ENCODE data around the gene PRDX5. TPM values are rescaled to one million over a fixed set of nuclear protein-coding genes. Genes with fewer than 3 reads are reported as not detected.
A peak's percentile ranks its signal among the peaks of the same experiment; 100 is the strongest.

PRDX5 gene
- total RNA-seq, 6 experiments from 2014 or later = 84.0 to 172 (median 89.3) TPM

DNA sequence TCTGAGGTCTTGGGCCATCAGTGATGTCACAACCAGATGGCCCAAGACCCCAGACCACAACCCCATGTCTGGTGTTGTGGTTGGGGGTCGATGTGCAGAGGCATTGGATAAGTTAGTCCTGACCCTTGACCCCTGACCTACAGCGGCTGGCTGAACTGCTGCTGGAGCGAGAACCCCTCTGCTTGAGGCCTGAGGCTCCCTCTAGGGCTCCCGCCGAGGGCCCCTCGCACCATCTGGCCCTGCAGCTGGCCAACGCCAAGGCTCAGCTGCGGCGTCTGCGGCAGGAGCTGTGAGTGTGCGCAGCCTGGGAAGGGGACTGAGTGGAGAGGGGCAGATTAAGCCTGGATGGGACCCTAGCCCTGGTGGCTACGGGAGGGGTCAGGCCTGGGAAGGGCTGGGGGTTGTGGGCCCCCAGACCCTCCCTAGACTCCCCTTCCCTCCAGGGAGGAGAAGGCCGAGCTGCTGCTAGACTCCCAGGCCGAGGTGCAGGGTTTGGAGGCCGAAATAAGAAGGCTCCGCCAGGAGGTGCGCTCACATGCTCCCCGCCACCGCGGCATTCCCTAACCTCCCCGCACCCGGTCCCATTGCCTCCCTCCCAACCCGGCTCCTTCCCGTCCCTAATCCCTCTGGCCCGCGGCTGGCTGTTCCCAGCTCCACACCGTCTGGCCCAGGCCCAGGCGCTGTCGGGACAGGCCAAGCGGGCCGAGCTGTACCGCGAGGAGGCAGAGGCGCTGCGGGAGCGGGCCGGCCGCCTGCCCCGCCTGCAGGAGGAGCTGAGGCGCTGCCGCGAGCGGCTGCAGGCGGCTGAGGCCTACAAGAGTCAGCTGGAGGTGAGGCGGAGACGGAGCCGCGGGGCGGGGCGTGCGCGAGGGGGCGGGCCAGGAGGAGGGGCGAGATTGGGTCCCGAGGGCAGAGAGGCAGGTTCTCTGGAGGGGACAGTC, 24.2 kb downstream of the PRDX5 start:
- intact Hi-C loops (cut with DNase I) = no loop called here
- WGBS (ENCODE audit: insufficient coverage, low coverage, low lambda C conversion rate, missing lambda C conversion rate) = 27% methylated on average over 22 of the region's 55 CpGs
- peak overlapping the region in 1 of 3 donors; percentile 18 for H3K27ac ChIP-seq
- peak overlapping the region in 2 of 3 donors; percentile 9 to 37 for H3K4me3 ChIP-seq
- no peaks in the 10 kb centered on the region for H3K36me3 ChIP-seq
- H3K4me1 ChIP-seq = peaks cover 0 to 11% (median 2%) of the 10 kb centered on the region in 4 donors
- TF ChIP-seq, protein P1, sequence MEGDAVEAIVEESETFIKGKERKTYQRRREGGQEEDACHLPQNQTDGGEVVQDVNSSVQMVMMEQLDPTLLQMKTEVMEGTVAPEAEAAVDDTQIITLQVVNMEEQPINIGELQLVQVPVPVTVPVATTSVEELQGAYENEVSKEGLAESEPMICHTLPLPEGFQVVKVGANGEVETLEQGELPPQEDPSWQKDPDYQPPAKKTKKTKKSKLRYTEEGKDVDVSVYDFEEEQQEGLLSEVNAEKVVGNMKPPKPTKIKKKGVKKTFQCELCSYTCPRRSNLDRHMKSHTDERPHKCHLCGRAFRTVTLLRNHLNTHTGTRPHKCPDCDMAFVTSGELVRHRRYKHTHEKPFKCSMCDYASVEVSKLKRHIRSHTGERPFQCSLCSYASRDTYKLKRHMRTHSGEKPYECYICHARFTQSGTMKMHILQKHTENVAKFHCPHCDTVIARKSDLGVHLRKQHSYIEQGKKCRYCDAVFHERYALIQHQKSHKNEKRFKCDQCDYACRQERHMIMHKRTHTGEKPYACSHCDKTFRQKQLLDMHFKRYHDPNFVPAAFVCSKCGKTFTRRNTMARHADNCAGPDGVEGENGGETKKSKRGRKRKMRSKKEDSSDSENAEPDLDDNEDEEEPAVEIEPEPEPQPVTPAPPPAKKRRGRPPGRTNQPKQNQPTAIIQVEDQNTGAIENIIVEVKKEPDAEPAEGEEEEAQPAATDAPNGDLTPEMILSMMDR (IDR thresholded peaks at IDR 0.05) = peak; percentile 33 to 47 (median 36)
- TF ChIP-seq POLR2A (IDR thresholded peaks at IDR 0.05) = peak; percentile 30
- no peaks in the 10 kb centered on the region for H3K27me3 ChIP-seq
- ATAC-seq = peak; percentile 93 to 96 (median 95)
- DNase-seq = peak; percentile 92 to 94 (median 94)
- H3K9me3 ChIP-seq = no peaks in the 10 kb centered on the region

DNA sequence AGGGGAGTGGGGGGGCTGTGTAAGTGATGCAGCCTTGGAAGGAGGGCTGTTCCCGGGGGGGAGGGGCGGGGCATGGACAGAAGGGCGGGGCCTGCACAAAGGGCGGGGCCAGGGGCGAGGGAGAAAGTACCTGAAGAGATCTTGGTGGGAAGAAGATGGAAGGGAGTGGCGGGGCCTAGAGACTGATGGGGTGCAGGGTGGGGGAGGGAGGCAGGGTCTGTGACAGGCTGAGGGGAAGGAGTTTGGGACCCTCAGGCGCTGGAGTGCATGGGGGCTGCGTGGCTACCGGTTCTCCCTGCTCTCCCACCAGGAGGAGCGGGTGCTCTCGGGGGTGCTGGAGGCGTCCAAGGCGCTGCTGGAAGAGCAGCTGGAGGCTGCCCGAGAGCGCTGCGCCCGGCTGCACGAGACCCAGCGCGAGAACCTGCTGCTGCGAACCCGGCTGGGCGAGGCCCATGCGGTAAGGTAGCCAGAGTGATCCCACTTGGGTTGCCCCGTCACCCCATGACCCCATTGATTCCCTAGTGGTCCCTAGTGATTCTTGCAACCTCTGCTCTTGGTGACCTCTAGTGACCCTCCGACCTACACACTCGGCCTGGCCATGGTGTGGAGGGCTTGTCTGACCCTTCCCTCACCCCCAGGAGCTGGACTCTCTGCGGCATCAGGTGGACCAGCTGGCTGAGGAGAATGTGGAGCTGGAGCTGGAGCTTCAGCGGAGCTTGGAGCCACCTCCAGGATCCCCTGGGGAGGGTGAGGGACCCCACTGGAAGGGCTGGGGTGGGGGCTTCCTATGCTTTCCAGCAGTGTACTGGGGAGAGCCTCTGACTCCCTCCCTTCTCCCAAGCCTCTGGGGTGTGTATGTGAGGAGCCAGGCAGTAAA, 25.2 kb downstream of the PRDX5 start:
- Histone ChIP-seq H3K27ac (no peak overlapping the region), H3K27me3 (no peaks in the 10 kb centered on the region), H3K9me3 (no peaks in the 10 kb centered on the region), H3K4me3 (peak overlapping the region in 1 of 3 donors; percentile 37), H3K36me3 (no peaks in the 10 kb centered on the region), H3K4me1 (peaks cover 0 to 11% (median 2%) of the 10 kb centered on the region in 4 donors)
- WGBS (ENCODE audit: insufficient coverage, low coverage, low lambda C conversion rate, missing lambda C conversion rate) = 21% methylated on average over 8 of the region's 29 CpGs
- ATAC-seq (peak in 2 of 4 donors; percentile 29 to 43), DNase-seq (peak in 1 of 3 donors; percentile 58)
- intact Hi-C loops (cut with DNase I) = no loop called here
- no peak for TF ChIP-seq POLR2A (IDR thresholded peaks at IDR 0.05)
- TF ChIP-seq, protein P1 (IDR thresholded peaks at IDR 0.05) = no peak

DNA sequence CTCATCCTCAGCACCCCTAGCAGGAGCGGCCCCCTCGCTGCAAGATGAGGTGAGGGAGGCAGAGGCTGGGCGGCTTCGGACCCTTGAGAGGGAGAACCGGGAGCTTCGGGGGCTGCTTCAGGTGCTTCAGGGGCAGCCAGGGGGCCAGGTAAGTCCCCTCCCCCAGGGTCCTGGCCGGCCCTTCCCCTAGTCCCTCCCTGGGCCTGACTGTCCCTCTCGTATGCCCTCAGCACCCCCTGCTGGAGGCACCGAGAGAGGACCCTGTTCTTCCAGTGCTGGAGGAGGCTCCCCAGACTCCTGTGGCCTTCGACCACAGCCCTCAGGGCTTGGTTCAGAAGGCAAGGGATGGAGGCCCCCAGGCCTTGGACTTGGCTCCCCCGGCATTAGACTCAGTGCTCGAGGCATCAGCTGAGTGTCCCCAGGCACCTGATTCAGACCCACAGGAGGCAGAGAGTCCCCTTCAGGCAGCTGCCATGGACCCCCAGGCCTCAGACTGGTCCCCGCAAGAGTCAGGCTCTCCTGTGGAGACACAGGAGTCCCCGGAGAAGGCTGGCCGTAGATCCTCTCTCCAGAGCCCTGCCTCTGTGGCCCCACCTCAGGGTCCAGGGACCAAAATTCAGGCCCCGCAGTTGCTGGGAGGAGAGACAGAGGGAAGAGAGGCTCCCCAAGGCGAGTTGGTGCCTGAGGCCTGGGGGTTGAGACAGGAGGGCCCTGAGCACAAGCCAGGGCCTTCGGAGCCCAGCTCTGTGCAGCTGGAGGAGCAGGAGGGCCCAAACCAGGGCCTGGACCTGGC, 26.0 kb downstream of the PRDX5 start:
- WGBS (ENCODE audit: insufficient coverage, low coverage, low lambda C conversion rate, missing lambda C conversion rate) = 60% methylated on average over 1 of the region's 18 CpGs
- ATAC-seq (no peak), DNase-seq (peak in 1 of 3 donors; percentile 58)
- TF ChIP-seq POLR2A (IDR thresholded peaks at IDR 0.05) = no peak
- TF ChIP-seq, protein P1 (IDR thresholded peaks at IDR 0.05) = peak; percentile 12 to 36 (median 19)
- Histone ChIP-seq H3K4me1 (peaks cover 0 to 11% (median 2%) of the 10 kb centered on the region in 4 donors), H3K4me3 (no peak overlapping the region), H3K27me3 (no peaks in the 10 kb centered on the region), H3K27ac (no peak overlapping the region), H3K9me3 (no peaks in the 10 kb centered on the region), H3K36me3 (no peaks in the 10 kb centered on the region)
- intact Hi-C loops (cut with DNase I) = no loop called here

DNA sequence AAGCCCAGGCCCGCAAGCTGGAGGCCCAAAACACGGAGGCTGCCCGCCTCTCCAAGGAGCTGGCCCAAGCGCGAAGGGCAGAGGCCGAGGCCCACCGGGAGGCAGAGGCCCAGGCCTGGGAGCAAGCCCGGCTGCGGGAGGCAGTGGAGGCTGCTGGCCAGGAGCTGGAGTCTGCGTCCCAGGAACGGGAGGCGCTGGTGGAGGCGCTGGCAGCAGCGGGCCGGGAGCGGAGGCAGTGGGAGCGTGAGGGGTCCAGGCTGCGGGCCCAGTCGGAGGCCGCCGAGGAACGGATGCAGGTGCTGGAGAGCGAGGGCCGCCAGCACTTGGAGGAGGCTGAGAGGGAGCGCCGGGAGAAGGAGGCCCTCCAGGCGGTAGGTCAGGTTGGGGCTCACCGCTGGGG, 26.9 kb downstream of the PRDX5 start:
- TF ChIP-seq, protein P1 (IDR thresholded peaks at IDR 0.05) = no peak
- TF ChIP-seq POLR2A (IDR thresholded peaks at IDR 0.05) = no peak
- DNase-seq (no peak), ATAC-seq (no peak)
- Histone ChIP-seq H3K4me3 (no peak overlapping the region), H3K36me3 (no peaks in the 10 kb centered on the region), H3K9me3 (no peaks in the 10 kb centered on the region), H3K4me1 (peaks cover 0 to 11% (median 2%) of the 10 kb centered on the region in 4 donors), H3K27ac (no peak overlapping the region), H3K27me3 (no peaks in the 10 kb centered on the region)
- 100% methylated on average over 9 of the region's 28 CpGs for WGBS (ENCODE audit: insufficient coverage, low coverage, low lambda C conversion rate, missing lambda C conversion rate)
- intact Hi-C loops (cut with DNase I) = no loop called here

Measured in right lobe of liver (tissue), 6 donors.